ENCODE results near the gene SMAD3. TPM values are rescaled to one million over a fixed set of nuclear protein-coding genes. Genes with fewer than 3 reads are reported as not detected.

The SMAD3 gene
- total RNA-seq, 2 experiments from 2014 or later: 41.2 to 77.8 TPM

GRCh38 chr15:67100124-67100791 is 34.9 kb downstream of the SMAD3 start:
- intact Hi-C loops (cut with micrococcal nuclease; ENCODE audit: unreplicated experiment): no loop called here
- CTCF ChIA-PET (ENCODE audit: unreplicated experiment): interaction anchor here (1.7 to 2.5 kb wide), 2 partner anchors 19 to 24 kb away, joined by 4 to 10 read pairs; no protein-coding TSS in a partner anchor
- no peaks in the 10 kb centered on the region for H3K9me3 ChIP-seq (ENCODE audit: low read length)

GRCh38 chr15:67100801-67101581 is 35.6 kb downstream of the SMAD3 start:
- peak overlapping the region; percentile 98 for H3K27ac ChIP-seq (ENCODE audit: low read depth, low read length, poor library complexity, severe bottlenecking)
- no peaks in the 10 kb centered on the region for H3K9me3 ChIP-seq (ENCODE audit: low read length)
- TF ChIP-seq, protein P1, sequence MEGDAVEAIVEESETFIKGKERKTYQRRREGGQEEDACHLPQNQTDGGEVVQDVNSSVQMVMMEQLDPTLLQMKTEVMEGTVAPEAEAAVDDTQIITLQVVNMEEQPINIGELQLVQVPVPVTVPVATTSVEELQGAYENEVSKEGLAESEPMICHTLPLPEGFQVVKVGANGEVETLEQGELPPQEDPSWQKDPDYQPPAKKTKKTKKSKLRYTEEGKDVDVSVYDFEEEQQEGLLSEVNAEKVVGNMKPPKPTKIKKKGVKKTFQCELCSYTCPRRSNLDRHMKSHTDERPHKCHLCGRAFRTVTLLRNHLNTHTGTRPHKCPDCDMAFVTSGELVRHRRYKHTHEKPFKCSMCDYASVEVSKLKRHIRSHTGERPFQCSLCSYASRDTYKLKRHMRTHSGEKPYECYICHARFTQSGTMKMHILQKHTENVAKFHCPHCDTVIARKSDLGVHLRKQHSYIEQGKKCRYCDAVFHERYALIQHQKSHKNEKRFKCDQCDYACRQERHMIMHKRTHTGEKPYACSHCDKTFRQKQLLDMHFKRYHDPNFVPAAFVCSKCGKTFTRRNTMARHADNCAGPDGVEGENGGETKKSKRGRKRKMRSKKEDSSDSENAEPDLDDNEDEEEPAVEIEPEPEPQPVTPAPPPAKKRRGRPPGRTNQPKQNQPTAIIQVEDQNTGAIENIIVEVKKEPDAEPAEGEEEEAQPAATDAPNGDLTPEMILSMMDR (conservative IDR thresholded peaks at IDR 0.05; ENCODE audit: low read length): no peak
- TF ChIP-seq EZH2phosphoT487 (IDR thresholded peaks at IDR 0.05; ENCODE audit: borderline replicate concordance, low read depth, low read length): no peak
- ChIA-PET CTCF (ENCODE audit: unreplicated experiment) (interaction anchor here (0.9 to 2.5 kb wide), 9 partner anchors 9 to 34 kb away, joined by 3 to 10 read pairs (median 3); no protein-coding TSS in a partner anchor), POLR2A (interaction anchor here (0.5 to 4.1 kb wide), 17 partner anchors 9 to 697 kb away, joined by 3 to 29 read pairs (median 4); partner anchors contain the start of gene SMAD3)
- H4K20me1 ChIP-seq (ENCODE audit: insufficient read depth, low read length): no peaks in the 10 kb centered on the region
- H3K4me2 ChIP-seq (ENCODE audit: low read length): peak overlapping the region; percentile 94
- peak; percentile 82 for DNase-seq (ENCODE audit: low spot score)
- no peaks in the 10 kb centered on the region for H3K9me2 ChIP-seq (ENCODE audit: insufficient read depth, low read length)
- no peak overlapping the region; the same call in 1 of the 2 replicates for H2AFZ ChIP-seq (ENCODE audit: low read length)
- H3K4me3 ChIP-seq (ENCODE audit: low read depth, low read length, poor library complexity, severe bottlenecking): peak overlapping the region; percentile 62
- BruUV-seq (replicated peaks): TSS peak; percentile 86
- intact Hi-C loops (cut with micrococcal nuclease; ENCODE audit: unreplicated experiment): no loop called here
- H3K36me3 ChIP-seq (ENCODE audit: insufficient read depth, low read length): peaks cover 51% of the 10 kb centered on the region; the same call in 1 of the 2 replicates
- H3K4me1 ChIP-seq (ENCODE audit: insufficient read depth, low read length, poor library complexity, severe bottlenecking): peaks cover 99% of the 10 kb centered on the region
- peaks cover 83% of the 10 kb centered on the region for H3K79me2 ChIP-seq (ENCODE audit: insufficient read depth, low read depth, low read length)

More at GRCh38 chr15:67100124-67100791, 34.9 kb downstream of the SMAD3 start:
- POLR2A ChIA-PET: interaction anchor here (1.2 to 4.1 kb wide), 6 partner anchors 8 to 111 kb away, joined by 4 to 29 read pairs (median 6); no protein-coding TSS in a partner anchor
- peak overlapping the region; percentile 94 for H3K4me2 ChIP-seq (ENCODE audit: low read length)
- H3K4me1 ChIP-seq (ENCODE audit: insufficient read depth, low read length, poor library complexity, severe bottlenecking): peaks cover 99% of the 10 kb centered on the region
- H3K9me2 ChIP-seq (ENCODE audit: insufficient read depth, low read length): no peaks in the 10 kb centered on the region
- peak overlapping the region; percentile 62 for H3K4me3 ChIP-seq (ENCODE audit: low read depth, low read length, poor library complexity, severe bottlenecking)
- DNase-seq (ENCODE audit: low spot score): no peak
- no TSS peak for BruUV-seq (replicated peaks)
- H3K79me2 ChIP-seq (ENCODE audit: insufficient read depth, low read depth, low read length): peaks cover 86% of the 10 kb centered on the region
- H4K20me1 ChIP-seq (ENCODE audit: insufficient read depth, low read length): no peaks in the 10 kb centered on the region
- peak overlapping the region; percentile 98 for H3K27ac ChIP-seq (ENCODE audit: low read depth, low read length, poor library complexity, severe bottlenecking)
- H3K36me3 ChIP-seq (ENCODE audit: insufficient read depth, low read length): peaks cover 58% of the 10 kb centered on the region
- no peak for TF ChIP-seq EZH2phosphoT487 (IDR thresholded peaks at IDR 0.05; ENCODE audit: borderline replicate concordance, low read depth, low read length)
- TF ChIP-seq, protein P1 (conservative IDR thresholded peaks at IDR 0.05; ENCODE audit: low read length): no peak
- no peak overlapping the region for H2AFZ ChIP-seq (ENCODE audit: low read length)
